Retina (tissue), 1 donor: ENCODE data around the gene MTAP.

Experiments
- DNase-seq: peaks from one replicate; pipeline ENCODE4 v3.0.0-alpha.2; 2016

MTAP gene

DNA sequence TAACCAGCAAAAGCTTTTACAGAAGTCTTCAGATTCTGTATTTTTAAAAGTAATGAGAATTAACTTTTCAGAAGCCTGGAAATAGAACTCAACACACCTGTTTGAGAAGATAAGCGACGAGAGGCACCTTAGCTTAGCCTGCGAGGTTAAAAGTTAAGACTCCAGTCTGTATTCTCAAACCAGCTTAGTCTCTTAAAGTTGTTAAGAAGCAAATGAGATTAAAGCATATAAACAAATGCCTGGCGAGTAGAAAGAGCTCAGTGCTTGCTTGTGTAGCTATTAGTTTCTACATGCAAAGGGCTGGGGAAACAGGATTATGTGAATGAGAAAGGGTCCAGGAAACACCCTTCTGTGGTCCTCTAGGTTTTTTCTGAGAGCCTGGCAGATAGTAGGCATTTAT is 51.7 kb downstream of the MTAP start:
- no peak for DNase-seq

DNA sequence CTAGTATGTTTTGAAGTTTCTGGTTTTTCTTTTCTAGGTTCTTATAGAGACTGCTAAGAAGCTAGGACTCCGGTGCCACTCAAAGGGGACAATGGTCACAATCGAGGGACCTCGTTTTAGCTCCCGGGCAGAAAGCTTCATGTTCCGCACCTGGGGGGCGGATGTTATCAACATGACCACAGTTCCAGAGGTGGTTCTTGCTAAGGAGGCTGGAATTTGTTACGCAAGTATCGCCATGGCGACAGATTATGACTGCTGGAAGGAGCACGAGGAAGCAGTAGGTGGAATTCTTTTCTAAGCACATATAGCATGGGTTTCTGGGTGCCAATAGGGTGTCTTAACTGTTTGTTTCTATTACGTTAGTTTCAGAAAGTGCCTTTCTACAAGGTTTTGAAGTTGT is 52.2 kb downstream of the MTAP start:
- DNase-seq, result no peak

DNA sequence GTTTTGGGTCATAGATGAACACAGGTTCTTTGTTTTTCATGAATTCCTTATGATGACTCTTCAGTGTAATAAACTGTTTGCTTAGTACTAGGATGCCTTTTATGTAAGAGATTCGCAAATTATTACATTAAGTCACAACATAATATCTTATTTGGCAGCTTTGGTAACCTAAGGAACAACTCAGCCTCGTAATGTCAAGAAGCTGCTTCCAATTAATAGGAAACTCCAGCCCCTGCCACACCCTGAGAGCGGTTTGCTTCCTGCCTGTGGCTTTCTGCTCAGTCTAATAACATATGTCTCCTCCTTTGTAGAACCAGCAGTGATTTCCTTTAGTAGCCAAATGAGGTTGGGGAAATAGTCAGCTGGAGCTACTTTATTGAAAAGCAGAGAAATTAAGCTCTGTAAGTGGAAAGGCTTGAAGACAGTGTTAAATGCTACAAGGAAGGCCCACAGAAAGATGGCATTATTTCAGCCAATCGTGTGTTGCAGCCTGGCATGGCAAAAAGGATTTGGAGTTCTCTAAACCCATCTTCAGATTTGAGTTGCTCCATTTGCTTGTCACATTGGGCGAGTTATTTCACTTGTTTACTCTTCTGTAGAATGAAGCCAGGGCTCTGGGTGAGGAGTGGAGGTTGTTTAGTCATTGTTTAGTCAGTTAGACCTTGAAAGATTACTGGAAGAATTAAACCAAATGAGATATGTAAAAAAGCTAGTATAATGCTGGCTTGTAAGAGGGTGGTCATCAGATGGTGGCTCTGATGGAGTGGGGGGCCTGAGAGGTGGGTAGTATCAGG is 54.1 kb downstream of the MTAP start:
- DNase-seq, result no peak

DNA sequence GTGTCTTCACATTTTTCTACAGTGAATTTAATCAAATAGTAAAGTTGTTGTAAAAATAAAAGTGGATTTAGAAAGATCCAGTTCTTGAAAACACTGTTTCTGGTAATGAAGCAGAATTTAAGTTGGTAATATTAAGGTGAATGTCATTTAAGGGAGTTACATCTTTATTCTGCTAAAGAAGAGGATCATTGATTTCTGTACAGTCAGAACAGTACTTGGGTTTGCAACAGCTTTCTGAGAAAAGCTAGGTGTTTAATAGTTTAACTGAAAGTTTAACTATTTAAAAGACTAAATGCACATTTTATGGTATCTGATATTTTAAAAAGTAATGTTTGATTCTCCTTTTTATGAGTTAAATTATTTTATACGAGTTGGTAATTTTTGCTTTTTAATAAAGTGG is 60.4 kb downstream of the MTAP start:
- DNase-seq, result no peak

DNA sequence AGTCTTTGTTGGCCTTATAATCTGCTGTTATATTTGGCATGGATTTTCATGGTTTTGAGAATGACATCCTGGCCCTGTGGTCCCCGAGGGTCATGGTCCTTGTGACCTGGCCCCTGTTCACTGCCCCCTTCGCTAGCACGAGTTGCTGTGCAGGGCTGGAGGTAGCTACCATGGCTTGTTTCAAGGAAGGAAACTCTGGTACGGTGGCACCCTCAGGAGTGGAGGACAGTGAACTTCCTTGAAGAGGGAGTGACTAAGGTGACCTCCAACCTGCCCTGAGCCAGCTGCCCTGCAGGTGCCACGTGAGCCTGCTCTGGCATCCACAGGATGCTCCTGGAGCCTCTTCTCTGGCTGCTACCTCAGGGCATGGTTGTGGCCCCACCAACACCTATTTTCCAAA is 62.1 kb downstream of the MTAP start:
- no peak for DNase-seq

DNA sequence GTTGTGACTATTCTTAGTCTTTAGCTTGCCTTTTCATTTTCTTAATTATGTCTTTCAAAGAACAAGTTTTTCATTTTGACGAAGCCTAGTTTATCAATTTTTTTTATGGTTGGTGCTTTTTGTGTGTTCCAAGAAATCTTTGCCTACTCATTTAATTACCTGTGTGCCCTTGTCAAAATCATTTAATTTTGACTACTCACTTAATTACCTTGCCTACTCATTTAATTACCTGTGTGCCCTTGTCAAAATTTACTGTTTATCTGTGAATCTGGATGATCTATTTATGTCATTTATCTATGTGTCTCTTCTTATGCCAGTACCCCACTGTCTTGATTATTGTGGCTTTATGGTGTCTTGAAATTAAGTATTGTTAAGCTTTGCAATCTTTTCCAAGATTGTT is 63.9 kb downstream of the MTAP start:
- DNase-seq, result no peak

DNA sequence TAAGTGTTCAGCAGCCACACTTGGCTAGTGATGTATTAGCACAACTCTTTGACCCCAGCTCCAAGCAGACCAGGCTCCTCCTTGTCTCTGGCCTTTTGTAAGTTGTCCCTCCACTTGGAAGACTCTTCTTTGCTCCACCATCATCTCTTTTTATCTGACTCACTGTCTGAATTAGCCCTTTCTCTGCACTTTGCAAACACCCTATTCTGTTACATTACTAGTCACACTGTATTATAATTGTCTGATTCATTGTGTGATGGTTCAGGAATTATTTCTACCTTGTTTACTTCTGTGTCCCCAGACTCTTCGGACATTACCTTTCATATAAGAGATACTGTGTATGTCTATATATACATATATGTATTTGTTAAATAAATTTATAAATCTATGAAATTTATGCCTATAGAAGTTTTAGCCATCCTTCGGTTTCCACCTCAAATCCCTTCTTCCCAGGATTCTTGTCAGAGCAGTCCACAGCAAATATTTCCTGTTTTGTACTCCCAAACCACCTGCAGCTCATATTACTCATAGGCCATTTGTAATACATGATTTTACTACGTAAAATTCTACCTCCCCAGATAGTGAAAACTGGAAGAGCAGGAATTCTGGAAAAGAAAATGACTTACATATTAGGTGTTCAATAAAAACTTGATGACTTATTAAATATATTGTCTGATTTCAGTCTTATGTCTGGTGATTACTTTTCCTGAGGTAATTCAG is 69.0 kb downstream of the MTAP start:
- no peak for DNase-seq

DNA sequence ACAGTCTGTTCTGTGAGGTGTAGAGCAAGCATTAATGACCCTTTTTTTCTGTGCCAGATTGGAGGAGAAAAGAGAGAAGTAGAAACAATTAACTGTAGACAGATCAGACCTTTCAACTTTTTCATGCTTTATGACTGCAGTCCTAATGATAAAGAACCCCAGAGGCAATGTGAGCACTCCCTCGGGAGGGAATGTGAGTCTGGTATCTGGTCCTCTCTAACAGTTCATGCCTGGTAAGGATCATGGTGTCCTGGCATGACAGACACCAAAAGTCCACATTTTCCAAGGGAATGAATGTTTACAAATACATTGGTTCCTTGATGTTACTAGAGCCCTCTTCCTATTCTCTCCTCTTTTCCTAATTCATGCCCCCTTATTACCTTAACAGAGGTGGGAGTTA is 70.3 kb downstream of the MTAP start:
- no peak for DNase-seq

DNA sequence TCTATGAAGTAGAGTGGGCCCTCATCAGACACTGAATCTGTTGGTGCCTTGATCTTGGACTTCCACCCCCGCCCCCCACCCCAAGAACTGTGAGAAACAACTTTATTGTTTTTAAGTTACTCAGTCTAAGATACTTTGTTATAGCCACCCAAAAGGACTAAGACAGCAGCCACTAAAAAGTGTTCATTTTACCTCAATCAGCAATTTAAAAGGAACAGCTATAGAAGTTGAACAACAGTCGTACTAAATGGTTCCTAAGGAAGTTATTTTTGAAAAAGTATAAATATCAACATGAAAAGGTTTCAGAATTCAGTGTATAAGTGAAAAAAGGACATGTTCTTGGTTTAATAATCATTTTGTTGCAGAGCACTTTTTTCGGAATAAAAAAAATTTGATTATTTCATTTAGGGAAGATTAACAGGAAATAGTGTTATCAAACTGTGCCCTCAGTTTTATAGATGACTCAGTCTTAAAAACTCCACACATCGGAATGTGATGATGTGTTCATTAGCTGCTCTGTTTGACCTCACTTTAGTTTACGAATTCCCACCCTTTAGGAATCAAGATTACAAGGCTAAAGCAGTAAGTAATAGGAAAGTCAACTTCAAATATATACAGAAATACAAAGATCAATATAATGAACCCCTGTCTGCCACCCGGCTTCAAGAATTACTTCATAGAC is 71.2 kb downstream of the MTAP start:
- DNase-seq, result no peak

DNA sequence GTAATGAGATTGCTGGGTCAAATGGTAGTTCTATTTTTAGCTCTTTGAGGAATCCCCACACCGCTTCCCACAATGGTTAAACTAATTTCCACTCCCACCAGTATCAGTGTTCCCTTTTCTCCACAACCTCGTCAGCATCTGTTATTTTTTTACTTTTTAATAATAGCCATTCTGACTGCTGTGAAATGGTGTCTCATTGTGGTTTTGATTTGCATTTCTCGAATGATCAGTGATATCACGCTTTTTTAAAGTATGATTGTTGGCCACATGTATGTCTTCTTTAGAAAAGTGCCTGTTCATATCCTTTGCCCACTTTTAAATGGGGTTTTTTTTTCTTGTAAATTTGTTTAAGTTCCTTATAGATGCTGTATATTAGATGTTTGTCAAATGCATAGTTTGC is 73.5 kb downstream of the MTAP start:
- DNase-seq, result no peak

DNA sequence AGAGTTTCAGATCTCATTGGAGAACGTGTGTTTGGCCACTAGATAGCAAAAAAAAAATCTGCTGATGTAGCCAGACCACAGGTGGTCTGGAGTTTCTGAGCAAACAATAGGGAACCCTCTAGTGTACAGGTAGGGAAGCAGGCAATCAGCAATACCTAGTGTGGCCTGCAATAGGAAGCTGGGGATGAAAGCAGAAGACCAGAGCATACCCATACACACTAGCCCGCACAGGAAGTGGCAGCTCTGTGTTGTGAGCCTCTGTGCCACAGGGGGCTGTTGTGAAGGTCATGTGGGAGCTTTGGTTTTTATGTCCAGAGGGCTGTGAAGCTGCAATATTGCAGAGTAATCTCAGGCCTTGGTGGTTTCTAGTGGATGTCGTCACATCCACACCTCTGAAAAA is 81.2 kb downstream of the MTAP start:
- DNase-seq, result no peak

DNA sequence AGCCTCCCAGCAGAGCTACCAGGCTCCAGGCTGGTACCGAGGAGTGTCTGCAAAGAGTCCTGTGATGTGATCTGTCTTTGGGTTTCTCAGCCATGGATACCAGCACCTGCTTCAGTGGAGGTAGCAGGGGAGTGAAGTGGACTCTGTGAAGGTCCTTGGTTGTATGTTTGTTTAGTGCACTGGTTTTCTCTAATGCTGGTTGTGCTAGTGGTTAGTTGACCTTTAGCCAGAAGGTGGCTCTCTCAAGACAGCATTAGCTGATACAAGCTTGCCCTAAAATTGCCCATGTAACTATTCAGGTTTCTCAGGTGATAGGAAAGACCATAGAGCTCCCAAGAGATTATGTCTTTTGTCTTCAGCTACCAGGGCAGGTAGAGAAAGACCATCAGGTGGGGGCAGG is 87.2 kb downstream of the MTAP start:
- no peak for DNase-seq

DNA sequence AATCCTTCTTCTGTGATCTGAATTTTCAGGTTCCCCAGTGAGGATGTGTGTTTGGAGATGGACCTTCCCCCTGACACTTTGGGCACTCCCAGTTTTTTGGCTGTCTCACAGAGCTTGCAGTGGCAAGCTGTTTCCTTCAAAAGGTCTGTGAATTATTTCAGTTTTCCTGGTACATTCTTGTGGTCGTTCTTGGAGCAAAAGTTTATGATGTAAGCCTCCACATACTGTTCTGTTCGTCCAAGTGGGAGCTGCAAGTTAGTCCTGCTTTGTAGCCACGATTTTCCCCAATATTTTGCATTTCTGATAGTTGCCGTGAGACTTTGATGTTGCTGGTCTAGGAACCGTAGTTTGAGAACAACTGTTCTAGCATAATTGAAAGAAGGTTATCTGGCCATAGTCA is 88.3 kb downstream of the MTAP start:
- DNase-seq, result no peak

DNA sequence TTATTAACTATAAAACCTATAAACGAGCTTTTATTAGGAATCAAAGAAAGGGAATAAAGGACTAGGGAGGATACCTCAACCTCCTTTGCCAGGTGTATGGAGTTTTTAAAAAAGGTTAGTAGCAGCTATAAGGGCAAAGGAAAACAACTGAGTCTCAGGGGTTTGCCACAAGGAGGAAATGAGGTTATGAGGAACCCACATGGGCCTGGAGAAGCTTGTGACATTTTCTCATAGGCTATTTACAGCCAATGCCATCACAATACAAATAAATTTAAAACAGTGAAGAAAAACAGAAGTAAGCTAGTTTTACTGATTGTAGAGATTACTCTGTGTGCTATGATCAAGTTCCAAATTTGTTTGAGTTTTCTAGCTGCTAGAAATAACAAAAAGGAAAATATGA is 99.1 kb downstream of the MTAP start:
- DNase-seq, result no peak

DNA sequence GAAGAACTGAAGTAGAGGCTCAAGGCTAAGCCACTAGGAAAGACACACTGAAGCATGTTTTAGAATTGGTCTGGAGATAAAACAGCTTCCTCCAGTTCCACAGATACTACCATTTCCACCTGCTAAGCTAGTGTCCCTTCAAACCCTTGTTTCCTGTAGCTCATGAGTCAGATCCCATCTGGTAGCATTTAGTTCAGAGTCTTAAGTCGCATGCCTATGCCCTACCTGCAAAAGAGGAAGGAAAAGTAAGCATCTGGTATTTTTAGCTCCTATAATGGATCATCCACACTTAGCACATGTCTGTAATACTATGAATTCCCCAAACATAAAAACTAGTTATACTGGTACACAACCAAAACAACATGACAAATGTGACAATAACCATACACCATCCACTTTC is 99.7 kb downstream of the MTAP start:
- no peak for DNase-seq

DNA sequence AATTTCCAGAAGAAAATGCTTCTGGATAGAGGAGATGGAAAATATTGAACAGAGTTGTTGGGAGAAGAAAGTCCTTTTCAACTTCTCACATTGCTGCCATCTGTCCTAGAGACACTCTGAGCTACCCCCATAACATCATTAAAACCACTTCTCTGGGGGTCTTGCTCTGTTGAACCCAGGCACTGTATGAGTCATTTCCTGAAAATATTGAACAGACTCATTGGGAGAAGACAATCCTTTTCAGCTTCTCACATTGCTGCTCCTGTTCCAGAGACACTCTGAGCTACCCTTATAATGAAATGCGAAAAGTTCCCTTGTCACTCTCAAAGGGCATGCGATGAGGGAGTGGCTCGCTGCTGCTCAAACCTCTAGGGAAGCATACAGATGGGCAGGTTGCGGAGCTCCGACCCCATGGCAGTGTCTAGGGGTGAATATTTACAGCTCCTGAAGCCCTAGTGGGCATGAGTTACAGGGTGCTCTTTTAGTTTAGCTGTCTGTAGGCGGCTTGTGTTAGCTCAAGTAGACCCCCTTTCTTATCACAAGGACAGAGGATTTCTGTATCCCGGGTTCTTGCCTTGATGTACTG is 101.0 kb downstream of the MTAP start:
- no peak for DNase-seq

DNA sequence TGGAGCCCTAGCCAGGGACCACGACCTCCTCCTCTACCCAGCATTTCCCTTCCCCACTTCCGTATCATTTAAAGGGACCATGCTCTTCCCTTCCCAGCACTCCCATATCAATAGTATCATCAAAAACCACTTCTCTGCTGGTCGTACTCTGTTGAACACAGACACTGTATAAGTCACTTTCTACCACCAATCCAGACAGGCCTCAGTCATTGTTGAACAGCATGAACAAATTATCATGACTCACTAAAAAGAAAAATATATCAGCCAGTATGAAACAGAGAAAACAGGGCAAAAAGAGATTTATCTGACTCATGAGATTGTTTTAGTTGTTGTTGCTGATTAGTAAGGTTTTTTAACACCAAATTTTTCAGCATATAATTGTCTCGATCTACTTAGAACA is 101.9 kb downstream of the MTAP start:
- DNase-seq, result no peak

DNA sequence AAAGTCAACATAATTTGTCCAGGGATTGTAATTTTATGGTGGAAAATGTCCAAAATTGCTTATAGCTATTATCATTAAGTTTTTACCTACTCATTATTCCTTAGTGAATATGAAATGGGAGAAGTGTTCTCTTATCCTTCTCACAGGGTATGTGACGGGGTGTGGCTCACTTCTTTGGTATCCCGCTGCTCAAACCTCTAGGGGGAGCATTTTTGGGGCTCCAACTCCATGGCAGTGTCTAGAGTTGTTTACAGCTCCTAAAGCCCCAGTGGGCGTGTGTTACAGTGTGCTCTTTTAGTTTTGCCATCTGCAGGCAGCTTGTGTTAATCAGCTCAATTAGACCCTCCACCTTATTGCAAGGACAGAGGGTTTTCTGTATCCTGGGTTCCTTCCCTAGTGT is 102.3 kb downstream of the MTAP start:
- no peak for DNase-seq

DNA sequence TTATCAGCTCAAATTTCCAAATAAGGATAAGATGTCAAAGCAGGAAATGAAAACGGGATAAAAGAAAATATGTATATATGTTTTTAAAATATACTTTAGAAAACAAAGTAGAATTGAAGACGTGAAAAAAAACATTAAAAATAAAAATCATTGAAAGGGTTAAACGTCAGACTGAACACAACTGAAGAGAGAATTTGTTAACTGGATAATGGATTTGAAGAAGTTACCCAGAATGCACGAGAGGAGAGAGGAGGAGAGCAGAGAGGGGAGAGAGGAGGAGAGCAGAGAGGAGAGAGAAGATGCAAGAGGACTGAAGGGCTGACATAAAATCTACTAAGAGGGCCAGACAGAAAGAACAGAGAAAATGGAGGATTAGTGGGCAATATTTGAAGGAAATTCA is 103.8 kb downstream of the MTAP start:
- no peak for DNase-seq

DNA sequence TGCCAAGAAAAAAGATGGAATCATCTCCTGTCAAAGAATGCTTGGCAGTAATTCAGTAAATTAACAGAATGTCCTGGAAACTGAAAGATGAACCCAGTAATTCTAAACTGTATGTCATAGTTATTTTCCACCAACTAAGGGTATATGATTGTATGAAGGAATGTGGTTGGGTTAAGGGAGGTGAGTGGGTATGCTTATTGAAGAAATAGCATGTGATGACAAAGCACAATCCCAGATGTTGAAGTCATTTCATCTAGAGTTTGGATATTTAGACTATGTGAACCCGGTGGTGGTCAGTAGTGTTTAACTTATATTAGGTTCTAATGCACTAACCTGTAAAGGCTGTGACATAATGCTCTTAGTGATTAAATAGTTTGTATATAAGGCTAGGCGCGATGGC is 104.4 kb downstream of the MTAP start:
- no peak for DNase-seq

DNA sequence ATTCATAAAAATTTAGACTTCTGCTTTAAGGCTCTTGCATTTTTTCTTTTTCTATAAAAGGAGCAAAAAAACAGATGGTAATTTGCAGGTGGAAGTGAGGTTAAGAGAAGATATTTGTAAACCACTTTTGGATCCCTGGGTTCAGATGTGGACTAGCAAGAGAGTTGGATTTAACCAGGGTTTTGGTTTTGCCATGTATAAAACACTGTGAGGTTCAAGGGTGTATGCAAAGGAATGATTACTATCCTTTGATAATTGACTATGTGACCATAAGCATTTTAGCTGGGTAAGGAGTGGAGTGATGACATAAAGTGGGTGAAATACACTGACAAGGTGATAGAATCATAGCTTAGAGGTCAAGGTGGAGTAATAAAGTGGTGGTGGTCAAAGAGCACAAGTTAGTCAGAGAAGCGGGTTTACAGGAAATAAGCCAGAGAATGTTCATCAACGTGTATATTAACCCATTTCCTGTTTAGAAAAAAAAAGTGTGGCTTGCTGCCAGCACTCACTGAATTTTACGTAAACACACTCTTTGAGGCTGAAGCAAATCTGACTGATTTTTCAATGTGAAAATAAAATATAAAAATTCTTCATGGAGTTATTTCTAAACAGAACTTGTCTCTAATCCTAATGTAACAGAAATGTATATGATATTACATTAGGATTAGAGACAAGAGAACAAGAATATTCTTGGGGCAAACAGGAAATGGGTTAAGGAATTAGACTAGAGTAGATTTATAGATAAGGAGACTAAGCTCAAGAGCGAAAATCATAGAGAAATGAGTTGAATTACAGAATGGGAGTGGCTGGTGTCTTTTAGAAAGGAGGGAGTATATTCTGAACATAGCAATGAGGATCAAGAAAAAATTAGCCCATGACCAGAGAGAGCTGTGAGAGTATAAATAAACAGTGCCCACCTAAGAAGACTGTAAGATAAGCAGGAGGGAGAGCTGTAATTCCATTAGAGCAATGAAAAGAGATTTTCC is 117.2 kb downstream of the MTAP start:
- no peak for DNase-seq

DNA sequence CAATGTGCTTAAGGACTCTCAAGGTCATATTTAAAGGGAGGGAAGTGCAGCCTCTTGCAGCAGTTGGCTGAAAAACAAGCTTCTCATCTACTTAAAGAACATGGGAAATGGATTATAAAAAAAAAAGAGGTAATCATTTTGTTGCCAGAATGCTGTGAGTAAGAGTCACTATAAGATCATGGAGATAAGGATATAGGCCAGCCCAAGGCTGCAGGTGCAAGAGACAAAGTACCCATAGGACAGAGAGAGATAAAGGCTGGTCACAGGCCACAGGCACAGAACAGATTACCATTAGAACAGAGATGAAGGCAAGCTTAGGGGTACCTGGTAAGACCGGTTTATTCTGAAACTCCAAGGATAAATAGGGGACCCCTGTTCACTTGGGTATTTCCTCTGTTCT is 121.3 kb downstream of the MTAP start:
- DNase-seq, result no peak

DNA sequence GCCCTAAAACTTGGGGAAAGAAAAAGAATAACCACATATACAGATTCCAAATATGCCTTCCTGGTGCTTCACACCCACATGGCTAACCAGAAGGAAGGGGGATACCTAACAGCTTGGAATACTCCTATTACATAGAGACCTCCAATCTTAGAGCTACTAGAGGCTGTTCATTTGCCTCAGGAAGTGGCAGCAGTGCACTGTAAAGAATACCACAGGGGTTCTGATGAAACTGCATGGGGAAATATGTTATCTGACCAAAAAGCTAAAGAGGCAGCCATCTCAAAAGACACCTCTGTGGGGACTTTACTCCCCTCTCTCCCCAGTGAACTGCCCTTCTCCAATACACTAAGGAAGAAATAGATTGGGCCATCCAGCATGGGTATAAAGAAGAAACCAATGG is 125.3 kb downstream of the MTAP start:
- no peak for DNase-seq
